ENCODE measurements around the gene METTL16. TPM values are rescaled to one million over a fixed set of nuclear protein-coding genes. Genes with fewer than 3 reads are reported as not detected.

METTL16 gene
- polyA plus RNA-seq, 1 of the 3 experiments (the other 2 are of a cell fraction), result 8.1 TPM

DNA sequence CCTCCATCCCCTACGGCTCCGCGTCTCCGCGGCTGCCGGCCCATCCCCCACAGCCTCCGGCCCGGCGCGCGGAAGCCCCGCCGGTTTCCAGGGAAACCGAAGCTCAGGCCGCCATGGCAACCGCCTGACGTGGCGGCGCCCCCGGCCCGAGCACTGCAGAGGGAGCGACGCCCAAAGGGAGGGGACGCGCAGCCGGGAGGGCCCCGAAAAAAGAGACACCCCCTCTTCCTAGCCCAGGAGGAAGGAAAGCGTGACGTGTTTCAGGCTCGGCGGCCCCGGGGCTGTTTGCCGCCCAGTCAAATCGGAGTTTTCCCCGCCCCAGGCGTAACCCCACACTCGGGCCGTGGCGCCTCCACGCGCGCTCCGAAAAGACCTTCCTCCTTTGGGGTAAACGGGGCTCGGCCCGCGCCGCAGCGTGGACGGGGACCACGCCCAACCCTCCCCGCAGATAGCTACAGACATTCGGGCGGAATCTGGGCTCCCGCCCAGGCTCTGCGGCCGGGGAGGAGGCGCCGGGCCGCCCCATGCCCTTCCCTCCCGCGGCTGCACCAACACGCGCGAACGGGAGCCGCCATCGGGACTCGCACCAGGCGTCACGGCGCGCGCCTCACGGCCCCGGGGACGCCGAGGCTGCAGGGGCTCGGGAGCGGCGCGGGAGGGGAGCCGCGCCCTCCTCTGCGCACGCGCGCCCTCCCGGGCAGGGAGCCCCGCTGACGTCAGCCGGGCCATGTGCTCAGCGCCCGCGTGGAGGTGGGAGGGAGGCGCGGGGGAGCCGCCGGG is 118.3 kb downstream of the METTL16 start (continued):
- TF ChIP-seq, protein P1, sequence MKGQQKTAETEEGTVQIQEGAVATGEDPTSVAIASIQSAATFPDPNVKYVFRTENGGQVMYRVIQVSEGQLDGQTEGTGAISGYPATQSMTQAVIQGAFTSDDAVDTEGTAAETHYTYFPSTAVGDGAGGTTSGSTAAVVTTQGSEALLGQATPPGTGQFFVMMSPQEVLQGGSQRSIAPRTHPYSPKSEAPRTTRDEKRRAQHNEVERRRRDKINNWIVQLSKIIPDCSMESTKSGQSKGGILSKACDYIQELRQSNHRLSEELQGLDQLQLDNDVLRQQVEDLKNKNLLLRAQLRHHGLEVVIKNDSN (IDR thresholded peaks at IDR 0.05; ENCODE audit: borderline replicate concordance, low read depth), result peak; percentile 72; the same call in 1 of the 2 replicates
- TF ChIP-seq FOXJ3 (CRISPR knock-in tag; IDR thresholded peaks at IDR 0.05) (no peak), YY1 (IDR thresholded peaks at IDR 0.05; ENCODE audit: low read depth) (0 out of 2 replicates have a peak, but pooled peaks have one; percentile 50), RFX5 (IDR thresholded peaks at IDR 0.05; ENCODE audit: low read length) (no peak), POLR2AphosphoS5 (IDR thresholded peaks at IDR 0.05; ENCODE audit: low read depth, low read length) (0 out of 2 replicates have a peak, but pooled peaks have one; percentile 7), EP300 (IDR thresholded peaks at IDR 0.05; ENCODE audit: borderline replicate concordance in 1 of 2, low read depth in 1 of 2, low read length in 1 of 2) (0 out of 4 replicates have a peak, but pooled peaks of 1 of the 2 experiments have one; percentile 8), FOSL2 (IDR thresholded peaks at IDR 0.05; ENCODE audit: borderline replicate concordance, low read depth) (no peak), EZH2phosphoT487 (IDR thresholded peaks at IDR 0.05; ENCODE audit: borderline replicate concordance, low read depth) (no peak)

DNA sequence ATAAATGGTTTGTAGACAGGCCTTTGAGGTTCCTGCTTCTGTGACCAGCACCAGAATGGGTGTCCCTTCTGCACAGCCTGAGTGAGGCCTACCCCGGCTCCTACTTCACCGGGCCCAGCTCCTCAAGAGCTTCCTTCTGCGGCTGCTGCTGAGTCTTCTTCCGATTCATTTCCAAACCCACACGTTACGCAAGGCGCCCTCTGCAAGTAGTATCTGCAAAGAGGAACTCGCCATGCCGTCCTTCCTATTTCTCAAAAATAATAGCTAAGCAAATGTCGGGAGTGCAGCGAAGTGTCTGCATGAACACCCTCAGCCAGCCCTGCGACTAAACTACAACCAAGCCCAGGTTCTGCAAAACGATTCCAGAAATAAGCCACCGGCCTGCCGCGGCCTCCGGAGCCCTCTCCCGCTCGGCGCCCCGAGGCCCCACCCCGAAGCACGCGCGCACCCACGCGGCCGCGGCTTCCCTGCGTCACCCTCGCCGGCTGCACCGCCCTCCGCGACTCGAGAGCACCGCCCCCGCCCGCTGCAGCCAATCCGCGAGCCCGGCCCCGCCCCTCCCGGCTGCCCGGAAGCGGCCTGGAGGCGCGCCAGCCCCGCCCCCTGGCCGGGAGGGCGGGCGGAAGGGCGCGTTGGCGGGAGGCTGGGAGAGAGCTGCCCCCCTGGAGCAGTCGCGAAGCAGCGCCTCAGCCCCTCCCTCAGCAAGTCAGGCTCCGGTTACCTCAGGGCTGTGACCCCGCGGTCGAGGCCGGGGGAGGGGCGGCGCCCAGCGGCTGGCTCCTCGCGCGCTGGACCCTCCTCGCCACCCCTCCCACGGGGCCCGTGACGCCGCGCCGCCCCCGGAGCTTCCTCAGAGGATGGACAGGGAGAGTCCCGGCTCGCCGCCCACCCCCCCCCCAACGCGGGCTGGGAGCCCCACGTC is 119.2 kb downstream of the METTL16 start:
- WGBS (ENCODE audit: low lambda C conversion rate), result 9% methylated on average over 15 of the region's 83 CpGs
- H3K4me2 ChIP-seq, result peak overlapping the region; percentile 98
- peaks cover 57% of the 10 kb centered on the region for H3K79me2 ChIP-seq (ENCODE audit: insufficient read depth)
- peak overlapping the region; percentile 98 to 99 for H3K27ac ChIP-seq (ENCODE audit: low read depth in 2 of 2, low read length in 1 of 2)
- H3K4me3 ChIP-seq (ENCODE audit: low read depth in 2 of 2, low read length in 1 of 2), result peak overlapping the region; percentile 66 to 79
- peaks cover 27% of the 10 kb centered on the region; the same call in 1 of the 2 replicates for H4K20me1 ChIP-seq (ENCODE audit: insufficient read depth)
- ChIA-PET CTCF (interaction anchor here (0.7 to 6.2 kb wide), 7 partner anchors 9 to 56 kb away, joined by 3 to 62 read pairs (median 9); partner anchors contain the start of gene TSR1), POLR2A (interaction anchor here (1.0 to 2.6 kb wide), 6 partner anchors 9 to 56 kb away, joined by 3 to 26 read pairs (median 6); partner anchors contain the start of genes MNT and TSR1)
- peak; percentile 97 for DNase-seq
- H3K36me3 ChIP-seq (replicated peaks in 1 of 2; ENCODE audit: control insufficient read depth in 1 of 2, insufficient read depth in 2 of 2, low read length in 1 of 2), result peaks cover 6 to 7% of the 10 kb centered on the region in 2 experiments
- peak overlapping the region; percentile 100 for H3K9ac ChIP-seq
- H3K27me3 ChIP-seq (ENCODE audit: insufficient read depth), result no peaks in the 10 kb centered on the region
- peaks cover 11% of the 10 kb centered on the region for H3F3A ChIP-seq (replicated peaks; ENCODE audit: insufficient read depth)
- peak overlapping the region; percentile 20; the same call in 1 of the 2 replicates for H2AFZ ChIP-seq (ENCODE audit: low read depth)
- H3K4me1 ChIP-seq (ENCODE audit: control insufficient read depth in 1 of 2, insufficient read depth in 2 of 2, low read depth in 1 of 2, low read length in 1 of 2), result peaks cover 26 to 45% of the 10 kb centered on the region in 2 experiments; a peak in 3 of 4 replicates
- no peaks in the 10 kb centered on the region for H3K9me2 ChIP-seq
- H3K9me3 ChIP-seq, result no peaks in the 10 kb centered on the region
- no peak for TF ChIP-seq TAF1 (IDR thresholded peaks at IDR 0.05; ENCODE audit: borderline replicate concordance, low read depth, low read length)
- TF ChIP-seq RFX5 (IDR thresholded peaks at IDR 0.05; ENCODE audit: low read length), result no peak
- TF ChIP-seq FOSL2 (IDR thresholded peaks at IDR 0.05; ENCODE audit: borderline replicate concordance, low read depth), result no peak
- TF ChIP-seq RXRA (IDR thresholded peaks at IDR 0.05; ENCODE audit: borderline replicate concordance, low read depth), result peak; percentile 98; the same call in 1 of the 2 replicates
- TF ChIP-seq MXI1 (IDR thresholded peaks at IDR 0.05; ENCODE audit: low read depth, low read length), result peak; percentile 92
- TF ChIP-seq CHD2 (IDR thresholded peaks at IDR 0.05; ENCODE audit: low read length, partially characterized antibody), result no peak
- no peak for TF ChIP-seq EP300 (IDR thresholded peaks at IDR 0.05; ENCODE audit: borderline replicate concordance in 1 of 2, low read depth in 1 of 2, low read length in 1 of 2)
- TF ChIP-seq RCOR1 (IDR thresholded peaks at IDR 0.05; ENCODE audit: low read length), result no peak
- TF ChIP-seq NFIC (IDR thresholded peaks at IDR 0.05; ENCODE audit: borderline replicate concordance), result peak; percentile 82
- TF ChIP-seq, protein P2, sequence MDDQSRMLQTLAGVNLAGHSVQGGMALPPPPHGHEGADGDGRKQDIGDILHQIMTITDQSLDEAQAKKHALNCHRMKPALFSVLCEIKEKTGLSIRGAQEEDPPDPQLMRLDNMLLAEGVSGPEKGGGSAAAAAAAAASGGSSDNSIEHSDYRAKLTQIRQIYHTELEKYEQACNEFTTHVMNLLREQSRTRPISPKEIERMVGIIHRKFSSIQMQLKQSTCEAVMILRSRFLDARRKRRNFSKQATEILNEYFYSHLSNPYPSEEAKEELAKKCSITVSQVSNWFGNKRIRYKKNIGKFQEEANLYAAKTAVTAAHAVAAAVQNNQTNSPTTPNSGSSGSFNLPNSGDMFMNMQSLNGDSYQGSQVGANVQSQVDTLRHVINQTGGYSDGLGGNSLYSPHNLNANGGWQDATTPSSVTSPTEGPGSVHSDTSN (IDR thresholded peaks at IDR 0.05), result 0 out of 2 replicates have a peak, but pooled peaks have one; percentile 31
- TF ChIP-seq, protein P1 (IDR thresholded peaks at IDR 0.05; ENCODE audit: borderline replicate concordance, low read depth), result 0 out of 2 replicates have a peak, but pooled peaks have one; percentile 17
- TF ChIP-seq, protein P3, sequence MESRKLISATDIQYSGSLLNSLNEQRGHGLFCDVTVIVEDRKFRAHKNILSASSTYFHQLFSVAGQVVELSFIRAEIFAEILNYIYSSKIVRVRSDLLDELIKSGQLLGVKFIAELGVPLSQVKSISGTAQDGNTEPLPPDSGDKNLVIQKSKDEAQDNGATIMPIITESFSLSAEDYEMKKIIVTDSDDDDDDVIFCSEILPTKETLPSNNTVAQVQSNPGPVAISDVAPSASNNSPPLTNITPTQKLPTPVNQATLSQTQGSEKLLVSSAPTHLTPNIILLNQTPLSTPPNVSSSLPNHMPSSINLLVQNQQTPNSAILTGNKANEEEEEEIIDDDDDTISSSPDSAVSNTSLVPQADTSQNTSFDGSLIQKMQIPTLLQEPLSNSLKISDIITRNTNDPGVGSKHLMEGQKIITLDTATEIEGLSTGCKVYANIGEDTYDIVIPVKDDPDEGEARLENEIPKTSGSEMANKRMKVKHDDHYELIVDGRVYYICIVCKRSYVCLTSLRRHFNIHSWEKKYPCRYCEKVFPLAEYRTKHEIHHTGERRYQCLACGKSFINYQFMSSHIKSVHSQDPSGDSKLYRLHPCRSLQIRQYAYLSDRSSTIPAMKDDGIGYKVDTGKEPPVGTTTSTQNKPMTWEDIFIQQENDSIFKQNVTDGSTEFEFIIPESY (IDR thresholded peaks at IDR 0.05; ENCODE audit: borderline replicate concordance, low read depth), result no peak
- TF ChIP-seq TEAD4 (IDR thresholded peaks at IDR 0.05; ENCODE audit: borderline replicate concordance, insufficient read depth), result no peak
- no peak for TF ChIP-seq MEF2A (IDR thresholded peaks at IDR 0.05; ENCODE audit: borderline replicate concordance, low read depth)
- TF ChIP-seq, protein P4, sequence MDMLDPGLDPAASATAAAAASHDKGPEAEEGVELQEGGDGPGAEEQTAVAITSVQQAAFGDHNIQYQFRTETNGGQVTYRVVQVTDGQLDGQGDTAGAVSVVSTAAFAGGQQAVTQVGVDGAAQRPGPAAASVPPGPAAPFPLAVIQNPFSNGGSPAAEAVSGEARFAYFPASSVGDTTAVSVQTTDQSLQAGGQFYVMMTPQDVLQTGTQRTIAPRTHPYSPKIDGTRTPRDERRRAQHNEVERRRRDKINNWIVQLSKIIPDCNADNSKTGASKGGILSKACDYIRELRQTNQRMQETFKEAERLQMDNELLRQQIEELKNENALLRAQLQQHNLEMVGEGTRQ (IDR thresholded peaks at IDR 0.05; ENCODE audit: borderline replicate concordance, low read depth, low read length), result no peak
- peak; percentile 43; the same call in 1 of the 2 replicates for TF ChIP-seq ELF1 (IDR thresholded peaks at IDR 0.05)
- TF ChIP-seq GABPA (IDR thresholded peaks at IDR 0.05; ENCODE audit: low read depth), result no peak

Data from SK-N-SH (cell line).